LHCN-M2 (cell line): ENCODE data around the gene MYO1B. TPM values are rescaled to one million over a fixed set of nuclear protein-coding genes. Genes with fewer than 3 reads are reported as not detected.
A peak's percentile ranks its signal among the peaks of the same experiment; 100 is the strongest.

Experiments
- DNase-seq: peaks from one replicate; pipeline ENCODE4 v3.0.0-alpha.2; 2012; ENCODE audit warnings: low read depth
- total RNA-seq: library from RNA; depleted of rRNA; stranded (reverse); fragments of >200 nt; gene quantifications from 2 replicates; pipeline ENCODE4 v1.2.3, GENCODE V29; 2014

MYO1B gene
- total RNA-seq, 1 experiment from 2014 or later: 117 TPM

GRCh38 chr2:191258996-191259395 lies 13.8 kb downstream of the MYO1B start:
- DNase-seq: peak; percentile 44

GRCh38 chr2:191262436-191262835 lies 17.2 kb downstream of the MYO1B start:
- DNase-seq: peak; percentile 35

- DNase-seq: no peak
Observed at GRCh38 chr2:191263050-191263449, 17.8 kb downstream of the MYO1B start.

- DNase-seq: peak; percentile 89
Observed at GRCh38 chr2:191264647-191265081, 19.5 kb downstream of the MYO1B start.

- peak; percentile 63 for DNase-seq
Observed at GRCh38 chr2:191265311-191266170, 20.3 kb downstream of the MYO1B start.

- DNase-seq: no peak
Observed at GRCh38 chr2:191266201-191266600, 21.0 kb downstream of the MYO1B start.

GRCh38 chr2:191268596-191268995 lies 23.4 kb downstream of the MYO1B start:
- DNase-seq: no peak

GRCh38 chr2:191270306-191271161 lies 25.3 kb downstream of the MYO1B start:
- DNase-seq: no peak

- DNase-seq: no peak
Observed at GRCh38 chr2:191272064-191272463, 26.9 kb downstream of the MYO1B start.

- no peak for DNase-seq
Observed at GRCh38 chr2:191274413-191274815, 29.2 kb downstream of the MYO1B start.

- no peak for DNase-seq
Observed at GRCh38 chr2:191276792-191277465, 31.7 kb downstream of the MYO1B start.

- no peak for DNase-seq
Observed at GRCh38 chr2:191280290-191280689, 35.1 kb downstream of the MYO1B start.

- DNase-seq: no peak
Observed at GRCh38 chr2:191280834-191281756, 35.9 kb downstream of the MYO1B start.

GRCh38 chr2:191285252-191285651 lies 40.0 kb downstream of the MYO1B start:
- no peak for DNase-seq

GRCh38 chr2:191287820-191288219 lies 42.6 kb downstream of the MYO1B start:
- no peak for DNase-seq

- no peak for DNase-seq
Observed at GRCh38 chr2:191289049-191289448, 43.8 kb downstream of the MYO1B start.

- DNase-seq: peak; percentile 24
Observed at GRCh38 chr2:191291471-191291870, 46.3 kb downstream of the MYO1B start.

GRCh38 chr2:191292869-191293268 lies 47.7 kb downstream of the MYO1B start:
- no peak for DNase-seq

GRCh38 chr2:191295088-191295487 lies 49.9 kb downstream of the MYO1B start:
- no peak for DNase-seq

GRCh38 chr2:191296083-191297006 lies 51.1 kb downstream of the MYO1B start:
- DNase-seq: peak; percentile 50
